Body of pancreas (tissue), 4 donors: Measurements from ENCODE around the gene GUCY2D.

Source experiments
- POLR2A ChIP-seq, 3 donors: fragments of 450-650 bp; IDR thresholded peaks; one replicate each; pipeline ENCODE4 v1.6.1; 2016; ENCODE audit warnings: antibody characterized with exemption in 3 of 3, mild to moderate bottlenecking in 2 of 3
- TF ChIP-seq, protein P1 (sequence below), 7 experiments: fragments of 450-650 bp in 4 of 7; fragments of 200-600 bp in 3 of 7; sonication (generic) in 3 of 7; IDR thresholded peaks; one replicate each; pipeline ENCODE4 v1.5.1; 2016 to 2019; ENCODE audit warnings: antibody characterized with exemption in 7 of 7

DNA sequence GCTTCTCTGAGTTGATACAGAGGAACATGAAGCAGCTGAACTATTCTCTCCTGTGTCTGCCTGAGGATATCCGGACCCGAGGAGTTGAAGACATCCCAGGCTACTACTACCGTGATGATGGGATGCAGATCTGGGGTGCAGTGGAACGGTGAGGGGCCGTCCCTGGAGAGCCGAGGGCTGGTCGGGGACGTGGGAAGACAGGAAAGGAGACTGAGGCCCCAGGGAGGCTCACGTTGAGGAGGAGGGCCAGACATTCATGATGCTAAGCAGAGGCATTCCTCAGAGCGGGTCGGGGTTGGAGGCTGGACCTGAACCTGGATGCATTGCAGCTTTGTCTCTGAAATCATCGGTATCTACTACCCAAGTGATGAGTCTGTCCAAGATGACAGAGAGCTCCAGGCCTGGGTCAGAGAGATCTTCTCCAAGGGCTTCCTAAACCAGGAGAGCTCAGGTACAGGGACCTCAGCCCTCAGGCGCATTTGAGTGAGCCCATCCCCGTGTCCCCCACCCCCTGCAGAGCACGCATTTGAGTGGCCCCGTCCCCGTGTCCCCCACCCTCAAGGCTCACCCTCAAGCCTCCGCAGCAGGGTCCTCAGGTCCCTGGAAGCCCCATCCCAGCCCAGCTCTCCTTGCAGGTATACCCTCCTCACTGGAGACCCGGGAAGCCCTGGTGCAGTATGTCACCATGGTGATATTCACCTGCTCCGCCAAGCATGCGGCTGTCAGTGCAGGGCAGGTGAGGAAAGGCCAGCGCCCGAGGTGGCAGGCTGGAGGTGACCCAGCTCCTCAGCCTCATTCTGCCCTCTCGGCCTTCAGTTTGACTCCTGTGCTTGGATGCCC lies 44.7 kb downstream of the GUCY2D start:
- TF ChIP-seq, protein P1, sequence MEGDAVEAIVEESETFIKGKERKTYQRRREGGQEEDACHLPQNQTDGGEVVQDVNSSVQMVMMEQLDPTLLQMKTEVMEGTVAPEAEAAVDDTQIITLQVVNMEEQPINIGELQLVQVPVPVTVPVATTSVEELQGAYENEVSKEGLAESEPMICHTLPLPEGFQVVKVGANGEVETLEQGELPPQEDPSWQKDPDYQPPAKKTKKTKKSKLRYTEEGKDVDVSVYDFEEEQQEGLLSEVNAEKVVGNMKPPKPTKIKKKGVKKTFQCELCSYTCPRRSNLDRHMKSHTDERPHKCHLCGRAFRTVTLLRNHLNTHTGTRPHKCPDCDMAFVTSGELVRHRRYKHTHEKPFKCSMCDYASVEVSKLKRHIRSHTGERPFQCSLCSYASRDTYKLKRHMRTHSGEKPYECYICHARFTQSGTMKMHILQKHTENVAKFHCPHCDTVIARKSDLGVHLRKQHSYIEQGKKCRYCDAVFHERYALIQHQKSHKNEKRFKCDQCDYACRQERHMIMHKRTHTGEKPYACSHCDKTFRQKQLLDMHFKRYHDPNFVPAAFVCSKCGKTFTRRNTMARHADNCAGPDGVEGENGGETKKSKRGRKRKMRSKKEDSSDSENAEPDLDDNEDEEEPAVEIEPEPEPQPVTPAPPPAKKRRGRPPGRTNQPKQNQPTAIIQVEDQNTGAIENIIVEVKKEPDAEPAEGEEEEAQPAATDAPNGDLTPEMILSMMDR (IDR thresholded peaks at IDR 0.05), result no peak
- TF ChIP-seq POLR2A (IDR thresholded peaks at IDR 0.05), result no peak
